Measurements from ENCODE around the gene TRIM63.
"Not testable (repeated sequence)": the region's sequence is repeated elsewhere in the genome, so short reads cannot be mapped to it uniquely, and the experiment has no call there.

DNA sequence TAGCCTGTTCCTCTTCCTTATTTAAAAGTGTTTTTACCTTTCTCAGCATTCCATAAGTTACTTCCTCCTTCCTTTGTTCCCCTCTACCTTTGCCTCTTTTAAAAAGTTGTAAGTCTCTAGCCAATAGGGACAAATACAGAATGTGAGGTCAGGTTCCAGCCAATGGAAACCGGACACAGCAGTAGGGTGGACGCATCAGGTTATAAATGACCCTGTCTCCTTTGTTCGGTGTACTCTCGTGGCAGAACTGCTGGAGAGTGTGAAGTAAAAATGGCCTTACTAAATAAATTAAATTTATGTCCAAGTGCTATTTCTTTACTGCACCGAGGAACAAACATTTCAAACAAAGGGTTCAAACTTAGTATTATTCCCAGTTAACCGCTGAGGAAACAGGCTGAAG lies 26.1 kb upstream of the TRIM63 start:
- TF ChIP-seq, protein P1, sequence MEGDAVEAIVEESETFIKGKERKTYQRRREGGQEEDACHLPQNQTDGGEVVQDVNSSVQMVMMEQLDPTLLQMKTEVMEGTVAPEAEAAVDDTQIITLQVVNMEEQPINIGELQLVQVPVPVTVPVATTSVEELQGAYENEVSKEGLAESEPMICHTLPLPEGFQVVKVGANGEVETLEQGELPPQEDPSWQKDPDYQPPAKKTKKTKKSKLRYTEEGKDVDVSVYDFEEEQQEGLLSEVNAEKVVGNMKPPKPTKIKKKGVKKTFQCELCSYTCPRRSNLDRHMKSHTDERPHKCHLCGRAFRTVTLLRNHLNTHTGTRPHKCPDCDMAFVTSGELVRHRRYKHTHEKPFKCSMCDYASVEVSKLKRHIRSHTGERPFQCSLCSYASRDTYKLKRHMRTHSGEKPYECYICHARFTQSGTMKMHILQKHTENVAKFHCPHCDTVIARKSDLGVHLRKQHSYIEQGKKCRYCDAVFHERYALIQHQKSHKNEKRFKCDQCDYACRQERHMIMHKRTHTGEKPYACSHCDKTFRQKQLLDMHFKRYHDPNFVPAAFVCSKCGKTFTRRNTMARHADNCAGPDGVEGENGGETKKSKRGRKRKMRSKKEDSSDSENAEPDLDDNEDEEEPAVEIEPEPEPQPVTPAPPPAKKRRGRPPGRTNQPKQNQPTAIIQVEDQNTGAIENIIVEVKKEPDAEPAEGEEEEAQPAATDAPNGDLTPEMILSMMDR (conservative IDR thresholded peaks at IDR 0.05) = not testable (repeated sequence)
- not testable (repeated sequence) for TF ChIP-seq EZH2 (IDR thresholded peaks at IDR 0.05; ENCODE audit: low read depth)

Measured in PC-9 (cell line).